T-helper 22 cell (primary cell): ENCODE measurements around the gene TC2N.
"Not testable (repeated sequence)": the region's sequence is repeated elsewhere in the genome, so short reads cannot be mapped to it uniquely, and the experiment has no call there.

Experiments used
- DNase-seq: peaks from one replicate; pipeline ENCODE4 v3.0.0-alpha.2; 2020; ENCODE audit warnings: low read depth

Gene TC2N

DNA sequence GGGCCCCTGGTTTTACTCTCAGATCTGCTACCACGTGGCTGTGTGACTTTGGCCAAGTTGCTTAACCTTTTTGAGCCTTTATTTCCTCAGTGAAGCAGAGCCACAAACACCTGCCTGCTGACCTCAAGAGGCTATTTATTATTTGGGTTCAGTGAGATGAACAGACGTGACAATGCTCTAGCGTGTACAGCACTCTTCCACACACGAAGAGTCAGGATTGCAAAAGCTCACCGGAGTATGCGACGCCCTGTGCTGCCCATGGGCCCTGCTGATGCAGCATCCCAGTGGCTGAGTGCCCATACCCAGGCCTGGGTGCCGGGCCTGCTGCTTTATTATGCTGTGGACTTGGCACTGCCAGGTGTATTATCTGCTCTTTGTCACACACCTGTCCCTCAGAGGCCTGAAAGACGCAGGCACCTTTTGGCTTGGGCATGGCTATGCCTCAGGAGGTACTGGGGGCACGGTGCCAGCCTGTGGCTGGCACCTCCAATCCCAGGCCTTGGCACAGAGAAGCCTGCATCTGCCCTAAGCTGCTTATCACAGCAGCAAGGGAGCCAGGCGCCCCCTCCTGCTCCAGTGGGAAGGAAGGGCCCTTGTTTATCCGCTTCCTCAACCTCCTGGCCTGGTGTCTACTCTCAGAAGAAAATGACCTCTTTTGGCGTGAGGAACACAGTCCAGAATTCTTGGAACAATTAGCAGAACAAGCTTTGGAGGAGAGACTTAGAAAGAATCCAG lies 22.3 kb upstream of the TC2N start:
- no peak for DNase-seq

- DNase-seq, result no peak
Observed at GRCh38 chr14:91888641-91889476, 21.5 kb upstream of the TC2N start.

- no peak for DNase-seq
Observed at GRCh38 chr14:91886961-91887360, 19.6 kb upstream of the TC2N start.

DNA sequence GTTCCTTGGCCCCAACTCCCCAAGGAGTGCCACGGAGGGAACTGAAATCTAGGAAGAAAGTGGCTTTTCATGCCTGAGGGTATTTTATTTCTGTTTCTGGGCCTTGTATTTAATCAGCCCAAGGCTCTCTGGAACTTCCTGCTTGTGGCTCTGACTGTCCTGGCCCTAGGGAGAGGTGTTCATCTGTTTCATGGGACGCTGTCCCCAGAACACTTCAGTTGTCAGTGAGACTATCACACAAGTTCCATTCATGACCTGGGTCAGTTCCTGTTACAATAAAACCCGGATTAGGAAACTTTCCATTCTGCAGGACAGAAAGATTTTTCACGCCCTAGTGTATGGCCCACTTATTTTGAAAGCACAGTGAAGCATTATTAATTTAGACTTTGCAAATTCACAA lies 18.5 kb upstream of the TC2N start:
- no peak for DNase-seq

- DNase-seq, result no peak
Observed at GRCh38 chr14:91885113-91885712, 17.9 kb upstream of the TC2N start.

DNA sequence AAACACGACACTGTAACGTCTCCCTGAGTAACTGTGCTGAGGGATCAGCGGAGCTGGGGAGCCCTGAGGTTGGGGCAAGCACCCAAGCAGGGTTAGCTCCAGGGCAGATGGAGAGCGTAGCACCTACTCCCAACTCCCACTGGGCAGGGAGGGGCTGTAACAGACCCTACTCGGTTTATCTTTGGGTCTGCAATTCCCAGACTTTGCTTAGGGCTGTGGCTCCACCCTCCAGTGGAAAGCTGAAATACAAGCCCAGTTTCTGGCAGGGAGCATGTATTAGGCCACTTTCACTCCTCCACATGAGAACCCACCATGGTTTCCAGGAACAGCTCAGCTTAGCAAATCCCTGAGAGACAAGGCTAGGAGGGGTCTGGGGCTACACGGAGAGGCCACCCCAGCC lies 17.3 kb upstream of the TC2N start:
- DNase-seq, result no peak

DNA sequence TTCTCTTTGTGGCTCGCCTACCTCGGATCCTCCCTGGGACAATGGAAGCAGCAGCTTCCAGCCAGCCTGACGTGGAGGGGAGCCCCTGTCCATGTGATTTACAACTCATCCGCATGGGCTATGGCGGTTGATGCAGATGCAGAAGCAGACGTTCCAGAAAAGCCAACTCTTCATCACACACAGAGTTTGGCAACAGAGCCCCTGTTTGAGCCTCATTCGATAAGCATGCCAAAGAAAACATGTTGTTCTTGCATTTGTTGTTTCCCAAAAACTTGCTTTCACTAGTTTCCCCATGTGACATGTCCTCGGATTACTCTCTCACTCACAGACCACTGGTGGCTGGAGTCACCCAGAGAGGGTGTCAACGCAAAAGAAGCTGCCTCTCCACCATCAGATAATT lies 16.4 kb upstream of the TC2N start:
- no peak for DNase-seq

DNA sequence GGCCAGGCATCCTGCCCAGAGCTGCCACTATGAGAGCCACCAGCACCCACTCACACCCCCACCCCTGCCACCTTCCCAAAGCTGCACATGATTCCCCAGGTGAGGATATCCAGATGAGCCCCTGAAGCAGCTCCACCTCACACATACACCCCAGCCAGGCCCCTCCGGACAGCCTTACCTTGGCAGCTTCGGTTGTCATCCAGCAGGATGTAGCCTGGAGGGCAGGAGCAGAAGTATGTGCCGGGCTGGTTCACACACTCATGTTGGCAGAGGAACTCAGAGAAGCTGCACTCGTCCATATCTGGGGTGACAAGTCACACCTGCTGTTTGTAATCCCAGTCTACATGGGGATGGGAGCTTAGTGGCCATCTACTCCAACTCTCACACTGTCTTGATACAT lies 15.4 kb upstream of the TC2N start:
- DNase-seq, result no peak

- no peak for DNase-seq
Observed at GRCh38 chr14:91882369-91882768, 15.0 kb upstream of the TC2N start.

DNA sequence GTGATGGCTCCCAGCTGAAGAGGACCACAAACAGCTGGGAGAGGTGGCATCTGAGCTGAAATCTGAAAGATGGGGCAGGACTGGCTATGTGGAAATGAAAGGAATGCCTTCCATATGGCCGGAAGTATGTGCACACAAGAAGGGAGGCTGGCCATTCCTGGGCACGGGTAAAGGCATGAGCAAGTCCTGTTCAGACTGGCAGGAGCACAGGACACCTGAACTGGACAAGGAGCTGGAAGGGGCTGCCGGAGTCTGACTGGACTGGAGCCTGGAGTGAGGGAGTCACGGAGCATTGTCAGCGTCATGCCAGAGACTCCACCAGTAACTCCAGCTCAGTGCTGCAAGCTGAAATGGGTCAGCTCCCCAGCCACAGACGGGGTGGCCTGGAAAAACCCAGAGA lies 11.9 kb upstream of the TC2N start:
- no peak for DNase-seq

DNA sequence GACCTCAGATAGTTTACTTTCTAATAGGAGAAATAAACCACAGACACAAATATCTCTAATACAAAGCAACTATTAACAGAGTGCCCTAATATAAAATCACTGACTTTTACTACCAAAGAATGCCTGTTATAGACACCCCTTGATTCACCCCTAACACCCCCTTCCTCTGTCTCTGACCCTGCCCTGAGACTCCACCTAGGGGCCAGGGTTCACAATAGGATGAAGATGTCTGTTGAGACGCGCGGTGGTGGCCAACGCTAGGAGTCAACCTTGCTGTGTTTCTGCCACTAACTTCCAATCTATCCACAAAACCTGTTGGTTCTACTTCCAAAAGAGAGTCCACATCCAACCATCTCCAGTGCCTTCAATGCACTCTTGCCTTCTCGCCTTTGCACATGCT lies 10.9 kb upstream of the TC2N start:
- no peak for DNase-seq

- DNase-seq, result no peak
Observed at GRCh38 chr14:91877376-91877915, 10.1 kb upstream of the TC2N start.

GRCh38 chr14:91876492-91876891 lies 9.2 kb upstream of the TC2N start:
- DNase-seq, result no peak

DNA sequence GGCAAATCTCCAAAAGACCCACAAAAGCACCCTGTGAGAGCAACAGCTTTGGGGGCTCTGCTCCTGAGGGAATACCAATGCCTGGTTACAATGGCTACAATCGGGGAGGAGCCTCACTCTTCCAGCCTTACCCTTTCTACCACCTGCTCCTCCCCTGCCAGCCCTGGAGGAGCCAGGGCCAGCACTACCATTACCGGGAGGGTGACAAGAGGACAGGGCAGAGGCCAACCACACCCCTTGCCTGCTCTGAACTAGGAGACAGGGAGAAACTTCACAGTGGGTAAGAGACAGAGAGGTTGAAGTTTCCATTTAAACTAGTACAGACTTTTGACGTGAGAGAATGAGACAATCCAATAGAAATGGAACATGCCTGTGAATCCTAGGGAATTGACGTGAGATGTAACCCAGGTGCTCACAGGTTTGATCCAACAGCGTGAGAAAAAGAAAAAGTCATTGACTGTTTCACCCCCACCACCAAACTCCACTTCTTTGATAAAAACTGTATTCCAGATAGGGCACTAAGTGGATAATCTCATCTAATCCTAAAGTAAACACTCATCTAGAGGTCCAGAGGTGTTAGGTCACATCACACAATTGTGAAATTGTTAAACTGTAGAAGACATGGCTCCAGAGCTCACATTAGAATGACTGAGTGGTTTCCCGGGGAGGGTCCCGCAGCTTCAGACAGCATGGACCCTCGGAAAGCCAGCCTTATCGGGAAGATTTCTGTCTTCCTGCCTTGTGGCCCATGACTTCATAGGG lies 8.4 kb upstream of the TC2N start:
- no peak for DNase-seq

GRCh38 chr14:91873471-91874415 lies 6.4 kb upstream of the TC2N start:
- peak; percentile 73 for DNase-seq

GRCh38 chr14:91872517-91873470 lies 5.5 kb upstream of the TC2N start:
- peak; percentile 63 for DNase-seq

DNA sequence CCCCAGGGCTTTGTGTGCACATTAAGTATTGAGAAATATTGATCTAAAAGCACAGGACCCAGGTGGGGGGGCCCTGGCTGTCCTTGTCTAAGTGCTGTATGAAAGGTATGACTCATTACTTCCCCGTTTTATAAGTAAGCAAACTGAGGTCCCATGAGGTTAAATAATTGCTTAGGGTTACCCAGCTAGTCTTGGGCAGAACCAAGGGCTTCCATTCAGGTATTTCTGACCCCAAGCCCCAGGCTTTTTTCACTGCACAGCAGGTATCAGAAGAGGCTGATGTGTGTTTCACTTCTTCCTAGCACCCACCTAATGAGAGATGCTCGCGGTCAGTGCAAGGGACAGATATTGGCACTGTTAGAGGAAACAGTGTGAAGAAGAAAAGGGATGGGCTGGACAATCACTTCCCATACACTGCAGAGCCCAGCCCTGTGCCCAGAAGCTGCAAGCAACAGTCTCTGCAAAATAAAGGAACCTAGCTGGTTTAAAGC lies 4.7 kb upstream of the TC2N start:
- DNase-seq, result peak; percentile 55

GRCh38 chr14:91871401-91871800 lies 4.1 kb upstream of the TC2N start:
- DNase-seq, result not testable (repeated sequence)

GRCh38 chr14:91870890-91871289 lies 3.6 kb upstream of the TC2N start:
- no peak for DNase-seq

GRCh38 chr14:91870001-91870400 lies 2.7 kb upstream of the TC2N start:
- peak; percentile 77 for DNase-seq
